ENCODE data around the gene METTL13.

DNA sequence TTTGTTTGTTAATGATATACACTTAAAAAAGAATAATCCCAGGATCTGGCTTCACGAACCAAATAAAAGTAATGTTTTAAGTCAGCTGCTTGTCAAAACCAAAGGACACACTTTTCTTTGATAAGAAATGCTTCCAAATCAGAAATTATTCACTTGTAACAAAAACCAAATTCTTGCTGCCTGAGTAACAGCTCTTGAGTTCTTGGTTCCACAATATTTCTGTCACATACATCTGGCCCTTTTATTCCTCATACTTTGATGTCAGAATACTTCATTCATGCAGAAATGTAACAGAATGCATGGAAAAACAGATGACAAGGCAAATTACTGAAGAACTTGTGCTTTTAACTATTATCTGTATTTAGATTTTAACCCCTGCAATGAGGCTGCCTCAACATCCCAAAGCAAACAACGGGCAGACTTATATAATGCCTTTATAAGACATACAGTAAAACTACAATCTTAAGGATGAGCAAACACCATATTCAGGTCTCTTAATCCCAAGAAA, 41.0 kb upstream of the METTL13 start:
- TF ChIP-seq CTCF (IDR thresholded peaks at IDR 0.05) (no peak), POLR2A (IDR thresholded peaks at IDR 0.05; ENCODE audit: low read depth) (no peak), POLR2AphosphoS5 (IDR thresholded peaks at IDR 0.05) (no peak), EP300 (IDR thresholded peaks at IDR 0.05) (no peak)

All from esophagus muscularis mucosa (tissue), 4 donors.